SK-N-DZ (cell line): ENCODE results near the gene KLHL12.
"Not testable (repeated sequence)": the region's sequence is repeated elsewhere in the genome, so short reads cannot be mapped to it uniquely, and the experiment has no call there.

Experiments
- DNase-seq: peaks from one replicate; pipeline ENCODE4 v3.0.0-alpha.2; 2015; ENCODE audit warnings: low spot score

The KLHL12 gene

GRCh38 chr1:202951437-202951836, 24.4 kb upstream of the KLHL12 start:
- no peak for DNase-seq

- DNase-seq = no peak
These were observed 18.4 kb upstream of the KLHL12 start for GRCh38 chr1:202945483-202945882.

GRCh38 chr1:202944438-202944921, 17.4 kb upstream of the KLHL12 start:
- no peak for DNase-seq

GRCh38 chr1:202942426-202942825, 15.4 kb upstream of the KLHL12 start:
- DNase-seq = no peak

- no peak for DNase-seq
These were observed 14.3 kb upstream of the KLHL12 start for GRCh38 chr1:202941372-202941771.

- no peak for DNase-seq
These were observed 13.5 kb upstream of the KLHL12 start for GRCh38 chr1:202940561-202940960.

- DNase-seq = no peak
These were observed 11.4 kb upstream of the KLHL12 start for GRCh38 chr1:202938287-202938925.

GRCh38 chr1:202936409-202936808, 9.4 kb upstream of the KLHL12 start:
- DNase-seq = not testable (repeated sequence)

GRCh38 chr1:202935844-202936243, 8.8 kb upstream of the KLHL12 start:
- no peak for DNase-seq

- no peak for DNase-seq
These were observed 7.7 kb upstream of the KLHL12 start for GRCh38 chr1:202934755-202935154.

- no peak for DNase-seq
These were observed 5.4 kb upstream of the KLHL12 start for GRCh38 chr1:202932476-202932875.

- DNase-seq = no peak
These were observed 3.5 kb downstream of the KLHL12 start for GRCh38 chr1:202923533-202923932.

- no peak for DNase-seq
These were observed 7.4 kb downstream of the KLHL12 start for GRCh38 chr1:202919615-202920014.

- DNase-seq = no peak
These were observed 11.9 kb downstream of the KLHL12 start for GRCh38 chr1:202915146-202915545.

- DNase-seq = not testable (repeated sequence)
These were observed 14.6 kb downstream of the KLHL12 start for GRCh38 chr1:202912476-202912875.

- no peak for DNase-seq
These were observed 17.5 kb downstream of the KLHL12 start for GRCh38 chr1:202909494-202909893.

- DNase-seq = no peak
These were observed 18.0 kb downstream of the KLHL12 start for GRCh38 chr1:202908998-202909397.

GRCh38 chr1:202905331-202905730, 21.7 kb downstream of the KLHL12 start:
- DNase-seq = no peak

GRCh38 chr1:202903808-202904207, 23.2 kb downstream of the KLHL12 start:
- not testable (repeated sequence) for DNase-seq

- DNase-seq = no peak
These were observed 25.5 kb downstream of the KLHL12 start for GRCh38 chr1:202901555-202901954.

- DNase-seq = no peak
These were observed 34.5 kb downstream of the KLHL12 start for GRCh38 chr1:202892501-202892900.

GRCh38 chr1:202890392-202890791, 36.6 kb downstream of the KLHL12 start:
- no peak for DNase-seq

GRCh38 chr1:202888531-202889360, 38.3 kb downstream of the KLHL12 start, which contains the start of gene RABIF:
Gene RABIF, minus strand, starts transcription at chr1:202889149. Its CDS starts 51 bp downstream, at chr1:202889098.
- peak; percentile 95 for DNase-seq
